A549 (cell line): Measurements from ENCODE around the gene WNT3A.

Experiments
- CHD2 ChIP-seq: fragments of 150-350 bp; IDR thresholded peaks from 2 replicates; pipeline ENCODE4 v1.6.1; 2014; ENCODE audit warnings: low read length; ENCODE audit not compliant: partially characterized antibody
- CHD4 ChIP-seq: fragments of 200-600 bp; sonication (generic); IDR thresholded peaks from 2 replicates; pipeline ENCODE4 v1.6.1; 2016; ENCODE audit warnings: antibody characterized with exemption, mild to moderate bottlenecking, borderline replicate concordance
- CTCF ChIP-seq: fragments of >200 bp; sonication (Bioruptor Twin); formaldehyde crosslinking; IDR thresholded peaks from 3 replicates; pipeline ENCODE4 v1.5.1; 2016
- EP300 ChIP-seq, 2 experiments: fragments of >200 bp; sonication (Bioruptor Twin); formaldehyde crosslinking; IDR thresholded peaks; 2 replicates in 1 of 2; 3 replicates in 1 of 2; pipeline ENCODE4 v1.6.1; 2016 to 2017
- HDAC2 ChIP-seq: fragments of 200-600 bp; sonication (generic); IDR thresholded peaks from 2 replicates; pipeline ENCODE4 v1.6.1; 2016
- MYC ChIP-seq: IDR thresholded peaks from 2 replicates; pipeline ENCODE4 v1.6.1; 2012; ENCODE audit warnings: mild to moderate bottlenecking, inconsistent platforms, low read length, improper control_type of control experiment, borderline replicate concordance
- PBX3 ChIP-seq: IDR thresholded peaks from 2 replicates; pipeline ENCODE4 v1.6.1; 2012
- POLR2A ChIP-seq: IDR thresholded peaks from 2 replicates; pipeline ENCODE4 v1.6.1; 2012; ENCODE audit warnings: mild to moderate bottlenecking, low read length
- RAD21 ChIP-seq, 2 experiments: fragments of >200 bp in 1 of 2; sonication (Bioruptor Twin) in 1 of 2; formaldehyde crosslinking in 1 of 2; IDR thresholded peaks in 1 of 2; conservative IDR thresholded peaks in 1 of 2; 2 replicates in 1 of 2; 3 replicates in 1 of 2; pipeline ENCODE4 v1.6.1; 2012 to 2018; ENCODE audit warnings: inconsistent platforms in 1 of 2
- REST ChIP-seq: fragments of 200-600 bp; sonication (generic); IDR thresholded peaks from 2 replicates; pipeline ENCODE4 v1.6.1; 2016; ENCODE audit warnings: antibody characterized with exemption, mild to moderate bottlenecking, moderate library complexity
- RFX5 ChIP-seq: fragments of 450-650 bp; IDR thresholded peaks from 2 replicates; pipeline ENCODE4 v1.7.1; 2014; ENCODE audit warnings: antibody characterized with exemption, mild to moderate bottlenecking, moderate library complexity
- RNF2 ChIP-seq: fragments of 200-600 bp; sonication (generic); IDR thresholded peaks from 2 replicates; pipeline ENCODE4 v1.6.1; 2016; ENCODE audit warnings: low read depth, mild to moderate bottlenecking, antibody characterized with exemption, moderate library complexity, borderline replicate concordance
- USF2 ChIP-seq: fragments of 450-650 bp; IDR thresholded peaks from 2 replicates; pipeline ENCODE4 v1.6.1; 2014; ENCODE audit warnings: antibody characterized with exemption

- TF ChIP-seq POLR2A: no peak
- no peak for TF ChIP-seq EP300 (IDR thresholded peaks at IDR 0.05)
- TF ChIP-seq CTCF: no peak
- TF ChIP-seq RNF2: no peak
- TF ChIP-seq CHD4: no peak
- TF ChIP-seq RFX5: no peak
- TF ChIP-seq PBX3: no peak
- TF ChIP-seq HDAC2: no peak
- no peak for TF ChIP-seq CHD2
- no peak for TF ChIP-seq REST
- no peak for TF ChIP-seq RAD21 (conservative IDR thresholded peaks at IDR 0.05 in 1 of 2, IDR thresholded peaks at IDR 0.05 in 1 of 2)
- no peak for TF ChIP-seq MYC
- no peak for TF ChIP-seq USF2
Measured at GRCh38 chr1:228081578-228082213, 74.9 kb downstream of the WNT3A start.
